ENCODE results near the gene NCOR2.
A peak's percentile ranks its signal among the peaks of the same experiment; 100 is the strongest.

Gene NCOR2

DNA sequence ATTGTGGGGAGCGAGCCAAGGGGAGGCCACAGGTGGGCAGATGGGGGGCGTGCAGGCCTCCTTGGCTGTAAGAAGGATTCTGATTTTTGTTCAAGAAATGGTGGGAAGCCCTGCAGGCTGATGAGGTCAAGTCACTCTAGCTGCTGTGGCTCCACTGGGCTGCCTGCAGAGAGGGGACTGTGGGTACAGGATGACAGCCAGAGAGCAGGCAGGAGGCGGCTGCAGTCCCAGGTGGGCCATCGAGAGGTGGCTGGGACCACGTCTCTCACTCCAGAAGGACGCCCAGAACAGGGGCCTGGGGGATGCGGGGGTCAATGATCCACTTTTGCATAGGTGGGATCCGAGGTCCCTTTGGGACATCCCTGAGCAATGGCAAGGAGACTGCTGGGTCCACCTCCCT, 9.1 kb downstream of the NCOR2 start:
- no peak for DNase-seq

DNA sequence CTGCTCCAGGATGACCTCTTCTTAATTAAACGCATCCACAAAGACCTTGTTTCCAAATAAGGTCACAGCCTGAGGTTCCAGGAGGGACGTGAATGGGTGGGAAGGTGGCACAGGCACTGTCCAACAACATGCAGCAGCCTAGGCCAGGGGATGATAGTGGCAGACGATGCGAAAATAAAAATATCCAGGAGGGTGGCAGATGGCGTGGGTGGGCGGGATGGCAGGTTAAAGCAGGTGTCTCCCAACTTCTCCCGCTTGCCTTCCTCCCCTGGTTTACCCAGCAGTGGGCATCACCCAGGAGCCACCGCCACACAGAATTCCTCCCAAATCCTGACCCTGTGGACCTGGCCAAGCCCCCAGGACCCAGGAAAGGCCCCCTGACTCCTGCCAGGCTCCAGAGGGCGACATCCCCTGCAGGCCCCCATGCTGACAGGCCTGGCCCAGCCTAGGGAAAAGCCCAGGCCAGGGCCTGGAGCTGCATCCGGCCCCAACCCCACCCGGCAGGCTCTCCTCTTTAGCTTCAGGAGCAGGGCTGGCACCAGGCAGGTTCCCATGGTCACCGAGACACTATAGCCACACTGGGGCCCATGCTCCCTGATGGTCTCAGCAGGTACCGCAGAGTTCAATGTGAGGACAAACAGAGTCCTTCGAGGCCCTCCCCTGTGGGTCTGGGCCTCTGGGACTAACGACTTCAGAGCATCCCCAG, 9.7 kb downstream of the NCOR2 start:
- no peak for DNase-seq

DNA sequence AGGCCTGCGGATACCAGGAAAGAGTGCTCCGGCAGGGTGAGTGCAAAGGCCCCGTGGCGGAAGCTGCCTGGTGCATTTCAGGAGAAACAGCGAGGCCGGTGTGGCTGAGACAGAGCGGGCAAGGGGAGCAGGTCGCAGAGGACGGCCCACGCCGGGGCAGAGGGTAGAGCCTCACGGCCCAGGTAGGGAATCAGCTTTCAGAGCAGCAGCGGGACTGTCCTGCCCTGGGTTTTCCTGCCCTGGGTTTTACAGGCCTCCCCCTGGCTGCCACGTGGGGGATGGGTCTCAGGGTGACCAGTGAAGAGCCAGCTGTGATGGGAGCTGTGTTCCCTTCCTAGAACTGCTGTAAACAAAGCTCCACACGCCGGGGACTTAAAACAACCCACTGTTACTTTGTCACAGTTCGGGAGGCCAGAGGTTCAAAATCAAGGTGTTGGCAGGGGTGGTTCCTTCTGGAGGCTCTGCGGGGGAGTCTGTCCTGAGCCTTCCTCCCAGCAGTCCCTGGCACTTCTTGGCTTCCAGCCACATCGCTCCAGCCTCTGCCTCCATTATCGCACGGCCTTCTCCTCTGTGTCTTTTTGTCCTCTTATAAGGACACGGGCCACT, 10.4 kb downstream of the NCOR2 start:
- no peak for DNase-seq

DNA sequence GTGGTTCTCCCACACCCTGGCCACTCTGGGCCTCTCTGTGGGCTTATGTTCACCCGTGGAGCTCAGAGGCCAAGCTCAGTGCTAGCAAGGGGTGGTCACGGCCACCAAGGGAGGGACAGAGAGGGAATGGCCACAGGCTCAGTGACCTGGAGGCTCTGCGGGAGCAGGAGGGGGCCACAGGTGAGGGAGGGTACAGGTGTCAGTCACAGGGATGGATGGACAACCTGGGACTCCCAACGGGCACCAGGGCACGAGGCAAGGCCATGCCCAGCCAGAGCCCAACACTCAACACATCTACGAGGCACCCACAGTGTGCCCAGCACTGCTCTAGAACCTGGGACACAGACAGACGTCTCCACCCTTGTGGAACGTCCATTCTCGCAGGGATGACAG, 11.3 kb downstream of the NCOR2 start:
- DNase-seq = no peak

DNA sequence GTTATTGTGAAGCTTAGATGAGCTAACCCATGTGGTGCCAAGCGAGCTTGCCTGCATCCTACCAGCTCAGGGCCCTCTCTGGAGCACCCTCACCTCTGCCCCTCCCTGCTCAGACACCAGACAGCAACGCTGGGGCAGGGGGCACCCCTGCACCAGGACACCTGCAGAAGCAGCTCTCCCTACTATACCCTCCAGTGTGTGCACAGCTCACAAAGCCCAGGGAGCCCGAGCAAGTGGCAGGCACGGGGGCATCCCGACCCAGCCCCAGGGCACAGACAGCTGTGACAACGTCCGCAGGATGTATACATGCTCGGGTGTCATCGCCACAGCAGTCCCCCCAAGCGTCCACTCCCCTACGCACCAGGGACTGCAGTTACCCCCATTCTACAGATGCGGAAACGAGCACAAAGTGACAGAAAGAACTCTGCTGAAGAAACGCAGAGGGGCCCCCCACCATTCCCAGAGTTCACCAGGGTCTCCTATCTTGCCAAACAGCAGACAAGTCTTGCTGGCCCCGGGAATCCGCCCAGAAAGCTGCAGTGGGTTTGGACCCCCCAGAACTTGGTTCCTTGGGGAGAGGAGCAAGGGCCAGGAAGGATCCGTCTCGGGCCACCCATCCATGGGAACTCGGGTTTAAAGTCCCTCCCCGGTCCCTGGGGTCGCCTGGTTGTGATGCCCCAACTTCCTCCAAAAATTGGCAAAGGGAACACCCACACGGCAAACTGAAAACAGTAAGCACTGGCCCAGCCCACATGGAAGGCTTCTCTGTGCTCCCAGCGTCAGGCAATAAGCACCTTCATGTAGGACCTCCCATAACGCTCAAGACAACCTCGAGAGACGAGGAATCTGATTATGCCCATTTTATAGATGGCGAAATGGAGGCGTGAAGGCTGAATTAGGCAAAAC, 12.0 kb downstream of the NCOR2 start:
- peak; percentile 51 to 73 (median 66) for DNase-seq

DNA sequence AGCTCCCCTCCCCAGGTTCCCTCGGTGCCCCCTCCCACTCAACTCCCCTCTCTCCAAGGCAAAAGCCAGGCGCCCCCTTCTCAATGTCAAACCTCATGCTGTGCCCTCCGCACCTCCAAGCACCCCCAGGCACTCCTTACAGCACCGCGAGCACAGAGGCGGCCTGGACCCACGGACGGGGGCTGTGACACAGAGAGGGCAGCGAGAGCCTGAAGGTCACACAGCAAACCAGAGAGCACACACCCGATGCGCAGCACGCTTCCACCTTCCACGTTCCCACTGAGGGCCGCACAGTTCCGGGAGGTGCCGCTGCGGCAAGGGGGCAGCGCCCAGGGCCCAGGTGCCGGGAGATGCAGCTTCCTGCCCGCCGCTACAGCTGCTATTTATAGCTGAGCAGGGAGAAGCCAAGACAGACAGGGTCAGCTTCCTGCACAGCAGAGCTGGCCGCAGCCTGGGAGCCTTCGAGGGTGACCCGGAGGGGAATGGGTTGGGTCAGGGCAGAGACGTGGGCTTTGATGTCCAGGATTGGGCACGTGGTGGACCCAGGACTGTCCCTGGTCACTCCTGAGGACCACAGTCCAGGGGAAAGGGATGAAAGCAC, 12.9 kb downstream of the NCOR2 start:
- DNase-seq = peak in 1 of 4 experiments; percentile 39

DNA sequence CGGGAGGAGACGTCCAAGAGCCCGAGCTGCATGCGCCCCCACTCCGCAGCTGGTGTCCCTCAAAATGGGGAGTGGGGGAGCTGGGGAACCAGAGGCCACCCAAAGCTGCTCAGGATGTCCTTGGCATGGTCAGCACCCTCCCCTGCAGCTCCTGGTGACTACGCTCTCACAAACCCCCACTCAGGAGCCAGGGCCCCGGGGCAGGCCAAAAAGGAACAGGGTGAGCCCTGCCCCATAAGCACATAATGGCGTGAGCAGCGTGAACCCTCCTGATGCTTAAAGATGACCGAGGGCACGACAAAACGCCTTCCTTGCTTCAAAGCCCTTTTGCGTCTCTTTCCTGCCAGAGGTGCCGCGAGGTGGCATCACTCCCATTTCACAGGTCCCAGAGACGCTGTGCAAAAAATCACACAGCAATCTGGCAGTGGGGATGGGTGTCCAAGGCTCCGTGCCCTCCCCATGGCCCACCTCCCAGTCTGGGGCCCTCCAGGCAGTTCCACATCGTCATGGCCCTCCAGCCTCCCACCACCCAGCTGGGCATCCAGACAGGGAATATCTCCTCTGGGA, 13.5 kb downstream of the NCOR2 start:
- DNase-seq = no peak

DNA sequence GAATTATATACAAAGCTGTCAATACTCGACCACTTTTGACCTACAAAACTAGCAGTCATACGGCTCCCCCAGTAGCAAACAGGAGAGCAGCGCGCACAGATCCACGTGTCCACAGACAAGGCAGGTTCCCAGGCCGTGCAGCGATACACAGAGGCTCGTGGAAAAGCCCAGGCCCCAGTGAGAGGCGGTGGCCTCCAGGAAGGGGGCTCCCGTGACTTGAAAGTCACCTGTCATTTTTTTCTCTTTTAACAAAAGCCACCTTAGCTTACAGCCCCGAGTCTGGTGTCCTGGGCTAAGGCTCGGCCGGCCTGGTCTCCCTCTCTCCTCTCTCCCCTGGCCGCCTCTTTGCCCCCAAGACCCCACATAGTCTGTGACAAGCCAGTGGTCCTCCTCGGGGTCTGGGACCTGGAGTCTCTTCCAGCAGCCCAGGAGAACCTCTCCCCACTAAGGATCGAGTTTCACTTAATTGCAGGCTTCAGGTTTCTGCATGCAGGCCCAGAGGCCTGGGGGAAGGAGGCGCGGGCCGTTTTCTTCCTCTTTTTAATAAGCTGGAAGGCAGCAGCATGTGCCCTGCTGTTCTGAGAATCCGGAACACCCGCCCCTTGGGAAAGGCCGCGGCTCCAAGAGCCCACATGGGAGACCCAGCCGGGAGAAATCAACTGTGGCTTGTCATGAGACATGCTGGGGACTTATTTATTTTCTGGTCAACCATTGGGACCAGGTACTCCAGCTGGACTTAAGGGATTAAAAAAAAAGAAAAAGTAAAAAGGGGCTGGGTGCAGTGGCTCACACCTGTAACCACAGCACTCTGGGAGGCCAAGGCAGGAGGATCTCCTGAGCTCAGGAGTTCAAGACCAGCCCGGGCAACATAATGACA, 15.9 kb downstream of the NCOR2 start:
- peak; percentile 89 to 94 (median 92) for DNase-seq

DNA sequence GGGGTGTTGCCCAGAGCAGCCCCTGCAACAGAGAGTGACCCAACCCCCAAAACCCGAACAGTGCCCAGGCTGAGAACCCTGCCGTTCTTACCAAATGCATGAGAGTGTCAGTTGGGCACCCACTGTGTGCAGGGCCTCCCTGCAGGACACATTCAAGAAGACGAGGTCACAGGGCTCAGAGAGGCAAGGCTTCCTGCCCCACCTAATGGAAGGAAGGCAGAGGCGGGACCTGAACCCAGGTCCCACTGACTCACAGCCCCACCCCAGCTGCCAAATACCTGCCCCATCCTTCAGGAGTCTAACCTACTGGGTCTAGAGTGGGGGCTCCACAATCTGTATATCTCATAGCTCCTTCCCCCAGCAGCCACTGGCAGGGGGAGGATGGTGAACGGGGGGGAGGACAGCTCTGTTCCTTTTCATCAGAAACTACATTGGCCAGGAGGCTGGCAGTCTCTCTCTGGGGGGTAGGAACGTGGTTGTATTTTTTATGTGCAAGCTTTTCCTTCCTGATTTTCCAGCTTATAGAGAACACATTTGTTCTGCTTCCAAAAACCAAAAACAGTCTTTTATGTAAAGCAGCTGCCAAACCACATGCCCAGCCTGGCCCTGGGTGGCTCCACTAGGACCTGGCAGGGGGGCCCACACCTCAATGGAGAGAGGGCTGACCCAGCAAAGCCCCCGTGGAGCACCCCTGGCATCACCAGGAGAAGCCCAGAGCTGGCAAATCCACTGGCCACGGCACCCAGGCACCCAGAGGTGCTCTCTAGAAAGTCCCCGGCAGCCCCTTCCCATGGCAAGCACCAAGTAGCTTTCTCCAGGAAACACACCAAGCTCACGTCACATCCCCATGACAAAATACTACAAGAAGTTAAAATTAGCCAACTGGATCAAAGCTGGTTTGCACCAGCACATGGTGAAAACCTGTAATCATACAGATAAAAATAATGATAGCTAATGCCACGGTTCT, 17.0 kb downstream of the NCOR2 start:
- peak; percentile 53 to 74 (median 66) for DNase-seq

DNA sequence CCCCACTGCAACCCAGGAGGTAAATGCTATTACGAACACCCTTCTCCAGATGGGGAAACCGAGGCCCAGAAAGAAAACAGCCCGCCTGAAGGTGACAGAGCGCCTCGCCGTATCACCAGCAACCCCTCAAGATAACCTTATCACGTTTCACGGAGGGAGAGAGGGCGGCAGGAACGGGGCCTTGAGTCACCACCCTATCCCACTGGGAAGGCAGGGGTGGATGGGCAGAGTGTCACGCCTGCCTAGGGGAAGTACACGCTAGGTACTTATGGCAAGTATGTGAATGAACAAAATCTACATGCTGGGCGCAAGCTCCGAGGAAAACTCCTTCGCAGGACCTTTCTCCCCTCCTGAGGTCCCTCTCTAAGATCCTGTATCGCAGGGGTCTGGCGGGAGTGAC, 17.8 kb downstream of the NCOR2 start:
- DNase-seq = peak in 1 of 4 experiments; percentile 33

DNA sequence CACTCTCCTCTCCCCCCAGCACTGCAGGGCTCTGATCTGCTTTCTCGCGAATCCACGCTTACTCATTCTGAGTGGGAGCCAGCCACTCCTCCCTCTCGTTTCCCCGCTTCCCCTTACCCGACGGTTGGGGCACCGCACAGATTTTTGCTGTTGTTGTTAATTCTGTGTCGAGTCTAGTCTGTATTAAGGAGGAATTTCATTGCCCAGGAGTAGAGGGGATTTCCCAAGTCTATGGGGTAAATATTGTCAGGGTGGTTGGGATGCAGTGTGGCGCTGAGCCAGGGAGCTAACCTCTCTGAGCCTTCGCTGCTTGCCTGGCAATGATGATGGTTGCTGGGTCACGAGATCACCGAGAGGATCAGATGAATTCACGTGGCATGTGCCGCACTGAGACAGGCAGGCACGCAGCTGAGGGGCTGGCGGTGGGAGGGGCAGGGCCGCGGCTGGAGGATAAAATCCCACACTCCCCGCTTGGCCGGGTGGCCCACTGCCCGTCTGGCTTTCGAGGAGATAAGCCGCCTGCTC, 18.5 kb downstream of the NCOR2 start:
- DNase-seq = peak; percentile 87 to 91 (median 90)

DNA sequence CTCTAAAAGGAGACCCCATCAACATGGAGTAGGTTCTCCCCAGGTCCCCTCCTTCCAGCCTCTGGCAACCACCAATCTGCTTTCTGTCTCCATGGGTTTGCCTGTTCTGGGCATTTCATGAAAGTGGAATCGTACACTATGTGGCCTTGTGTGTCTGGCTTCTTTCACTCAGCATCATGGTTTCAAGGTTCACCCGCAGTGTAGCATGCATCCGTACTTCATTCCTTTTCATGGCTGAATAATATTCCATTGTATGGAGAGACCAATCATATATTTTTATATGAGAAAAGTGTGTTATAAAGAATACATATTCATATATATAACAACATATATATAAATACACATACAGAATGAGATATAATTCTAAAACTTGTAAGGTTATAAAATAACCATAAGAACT, 19.8 kb downstream of the NCOR2 start:
- DNase-seq = no peak

DNA sequence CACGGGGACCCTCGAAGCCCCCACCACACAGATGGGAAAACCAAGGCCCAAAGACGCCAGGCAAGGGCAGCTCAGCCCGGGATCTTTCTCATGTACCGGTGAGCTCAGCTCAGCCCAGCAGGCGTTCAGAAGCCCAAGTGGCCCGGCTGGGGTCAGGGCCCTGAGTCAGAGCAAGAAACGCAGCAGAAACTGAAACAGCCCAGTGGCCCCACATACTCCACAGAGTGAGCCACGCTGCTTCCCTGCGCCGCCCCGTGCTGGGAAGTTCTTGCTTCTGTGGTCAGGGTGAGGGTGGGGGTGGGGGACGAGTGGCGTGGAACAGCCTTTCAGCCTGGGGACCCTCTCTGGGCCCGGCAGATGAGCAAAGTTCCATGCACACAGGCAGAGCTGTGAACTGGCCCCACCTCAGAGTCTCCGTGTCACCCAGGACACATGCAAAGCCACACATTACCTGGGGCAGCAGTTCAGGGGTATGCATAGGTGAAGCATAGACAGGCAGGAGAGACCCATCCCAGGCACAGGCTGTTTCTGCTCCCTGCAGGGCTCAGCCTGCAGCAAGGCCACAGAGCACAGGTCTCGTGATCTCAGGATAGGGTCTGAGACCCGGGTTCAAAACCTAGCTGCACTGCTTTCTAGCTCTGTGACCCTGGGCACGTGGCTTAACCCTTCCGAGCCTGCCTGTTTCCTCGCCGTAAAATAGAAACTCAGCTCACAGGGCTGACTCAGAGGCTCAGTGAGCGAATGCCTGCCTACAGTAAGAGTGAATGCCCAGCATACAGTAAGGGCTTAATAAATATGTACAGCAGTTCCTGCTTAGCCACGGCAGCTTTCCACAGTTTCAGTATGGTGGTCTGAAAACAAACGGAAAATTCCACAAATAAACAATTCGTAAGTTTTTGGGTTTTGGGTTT, 21.6 kb downstream of the NCOR2 start:
- peak; percentile 86 to 90 (median 88) for DNase-seq

DNA sequence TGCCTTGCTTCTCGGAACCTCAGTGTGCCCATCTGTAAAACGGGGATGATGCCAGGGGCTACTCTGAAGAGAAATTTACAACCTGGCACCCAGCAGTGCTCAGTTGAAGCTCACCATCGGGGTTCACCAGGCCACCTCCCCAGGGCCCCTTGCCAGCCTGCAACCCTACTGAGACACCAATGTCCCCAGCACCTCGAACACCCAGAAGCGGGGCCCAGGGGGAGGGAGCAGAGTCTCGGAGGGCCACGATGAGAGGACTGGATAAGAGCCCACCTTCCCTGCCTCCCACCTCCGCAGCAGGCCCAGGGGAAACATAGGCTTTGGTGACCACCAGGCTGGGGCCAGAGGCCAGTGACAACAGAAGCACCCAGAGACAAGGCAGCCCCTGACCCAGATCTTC, 22.4 kb downstream of the NCOR2 start:
- DNase-seq = no peak

DNA sequence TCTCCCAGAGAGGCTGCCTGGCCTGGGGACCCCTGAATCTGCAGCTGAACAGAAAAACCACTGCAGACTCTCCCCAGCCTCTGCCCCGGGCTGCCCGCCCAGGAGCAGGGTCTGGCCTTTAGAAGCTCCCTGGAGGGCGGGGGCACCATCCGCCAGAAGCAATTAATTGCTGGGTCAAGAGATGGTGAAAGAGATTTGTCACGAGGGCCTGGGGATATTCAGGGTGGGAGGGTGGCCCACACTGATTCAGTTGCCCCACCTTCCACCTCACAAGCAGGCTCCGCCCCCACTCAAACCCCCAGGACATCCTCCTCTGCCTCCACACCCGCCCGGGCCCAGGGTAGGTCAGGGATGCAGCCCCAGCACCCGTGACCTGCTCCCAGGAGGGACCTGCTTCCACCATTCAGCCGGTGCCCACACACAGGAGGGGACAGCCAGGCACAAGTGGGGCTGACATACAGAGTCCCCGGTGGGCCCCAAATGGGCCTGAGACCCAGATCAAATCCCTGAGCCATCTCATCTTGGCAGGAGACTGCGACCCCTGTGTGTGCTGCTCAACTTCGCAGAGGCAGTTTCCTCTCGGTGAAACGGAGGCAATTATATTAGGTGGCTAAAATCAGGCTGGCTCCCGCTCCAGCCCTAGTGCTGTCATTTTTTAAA, 23.0 kb downstream of the NCOR2 start:
- no peak for DNase-seq

DNA sequence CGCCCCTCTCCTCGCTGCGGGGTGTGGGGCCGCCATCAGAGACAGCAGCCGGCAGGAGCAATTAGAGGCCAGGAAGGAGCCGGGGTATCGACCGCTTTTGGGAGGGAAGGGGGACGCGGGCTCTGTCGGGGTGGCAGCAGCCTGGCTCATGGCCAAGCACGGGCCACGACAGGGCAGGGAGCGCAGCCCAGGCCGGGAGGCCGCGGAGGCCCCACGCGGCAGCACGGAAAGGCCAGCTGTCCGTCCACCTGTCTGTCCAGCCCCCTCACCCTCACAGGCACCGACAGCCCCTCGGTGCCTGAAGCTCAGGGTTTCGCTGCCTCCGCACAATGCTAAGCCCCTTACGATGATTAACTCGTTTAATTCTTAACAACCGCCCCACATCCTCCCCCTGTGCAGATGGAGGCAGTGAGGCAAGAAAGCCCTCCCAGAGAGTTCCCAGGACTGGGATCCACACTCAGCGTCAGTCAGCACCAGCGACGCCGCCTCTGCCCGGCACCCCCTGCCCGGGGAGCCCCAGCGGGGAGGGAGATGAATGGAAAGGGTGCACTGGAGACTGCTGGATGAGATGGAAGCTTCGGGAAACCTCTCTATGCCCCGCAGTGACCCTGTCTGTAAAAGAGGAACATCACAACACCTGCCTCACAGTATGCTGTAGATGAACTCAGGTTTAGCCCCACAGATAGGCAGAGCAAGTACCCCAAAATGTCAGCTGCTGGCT, 23.7 kb downstream of the NCOR2 start:
- DNase-seq = no peak

DNA sequence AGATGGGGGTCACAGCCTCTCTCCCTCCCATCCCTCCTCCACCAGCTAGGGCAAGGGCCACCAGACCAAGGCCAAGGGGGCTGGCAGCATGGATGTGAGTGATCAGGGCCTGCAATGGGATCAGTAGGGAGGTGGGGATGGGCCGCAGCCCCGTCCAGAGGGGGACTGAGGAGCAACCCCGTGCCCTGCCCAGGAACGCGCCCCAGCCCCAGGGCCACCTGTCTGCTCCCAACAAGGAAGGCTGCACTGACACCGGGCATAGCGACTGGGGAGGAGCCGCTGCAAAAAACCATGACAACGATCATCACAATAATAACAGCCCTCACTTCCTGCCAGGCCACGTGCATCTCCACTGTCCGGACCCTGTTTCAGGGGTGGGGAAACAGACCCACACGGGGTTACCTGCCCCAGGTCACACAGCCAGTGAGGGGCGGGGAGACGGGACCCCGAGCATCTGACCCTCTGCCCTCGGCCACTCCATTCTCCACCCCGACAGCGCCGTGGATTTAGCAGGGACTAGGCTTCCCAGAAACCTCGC, 24.3 kb downstream of the NCOR2 start:
- peak in 1 of 4 experiments; percentile 29 for DNase-seq
